ENCODE data around the gene DYNC2I2. TPM values are rescaled to one million over a fixed set of nuclear protein-coding genes. Genes with fewer than 3 reads are reported as not detected.

The DYNC2I2 gene
- polyA plus RNA-seq, 3 donors, result 78.6 to 91.0 (median 86.0) TPM

Other genes with a start within 250 kb of the DYNC2I2 start
- gene CERCAM, start 236.0 kb downstream of the DYNC2I2 start, polyA plus RNA-seq (ENCODE audit: insufficient read length in 3 of 3), result 10 to 100 TPM; 42.9 to 50.7 (median 48.0) TPM
- gene ODF2, start 200.8 kb downstream of the DYNC2I2 start, polyA plus RNA-seq (ENCODE audit: insufficient read length in 3 of 3), result 10 to 100 TPM; 50.4 to 55.1 (median 50.7) TPM
- 10 to 100 TPM; 29.5 to 33.4 (median 32.1) TPM for gene GLE1, start 152.1 kb downstream of the DYNC2I2 start, polyA plus RNA-seq (ENCODE audit: insufficient read length in 3 of 3)
- 100 to 1,000 TPM; 362 to 483 (median 423) TPM for gene SPTAN1, start 104.3 kb downstream of the DYNC2I2 start, polyA plus RNA-seq (ENCODE audit: insufficient read length in 3 of 3)
- gene SET, start 32.4 kb upstream of the DYNC2I2 start, polyA plus RNA-seq (ENCODE audit: insufficient read length in 3 of 3), result 100 to 1,000 TPM; 571 to 647 (median 631) TPM
- gene PKN3, start 45.7 kb upstream of the DYNC2I2 start, polyA plus RNA-seq (ENCODE audit: insufficient read length in 3 of 3), result 10 to 100 TPM; 13.0 to 14.9 (median 13.7) TPM
- 10 to 100 TPM; 21.3 to 24.7 (median 23.4) TPM for gene ZDHHC12, start 67.3 kb upstream of the DYNC2I2 start, polyA plus RNA-seq (ENCODE audit: insufficient read length in 3 of 3)
- gene ZER1, start 115.1 kb upstream of the DYNC2I2 start, polyA plus RNA-seq (ENCODE audit: insufficient read length in 3 of 3), result 10 to 100 TPM; 35.5 to 43.2 (median 38.9) TPM
- 10 to 100 TPM; 40.1 to 45.5 (median 41.6) TPM for gene TBC1D13, start 130.4 kb upstream of the DYNC2I2 start, polyA plus RNA-seq (ENCODE audit: insufficient read length in 3 of 3)
- gene ENDOG, start 161.7 kb upstream of the DYNC2I2 start, polyA plus RNA-seq (ENCODE audit: insufficient read length in 3 of 3), result 10 to 100 TPM in 2 of 3 donors, 1 to 10 TPM in 1; 8.8 to 17.0 (median 15.2) TPM
- 10 to 100 TPM; 43.6 to 59.1 (median 43.6) TPM for gene SPOUT1, start 172.9 kb upstream of the DYNC2I2 start, polyA plus RNA-seq (ENCODE audit: insufficient read length in 3 of 3)
- 10 to 100 TPM; 15.9 to 35.5 (median 29.4) TPM for gene KYAT1, start 225.1 kb upstream of the DYNC2I2 start, polyA plus RNA-seq (ENCODE audit: insufficient read length in 3 of 3)
- gene LRRC8A, start 225.3 kb upstream of the DYNC2I2 start, polyA plus RNA-seq (ENCODE audit: insufficient read length in 3 of 3), result 10 to 100 TPM; 27.9 to 36.2 (median 34.7) TPM